Measurements from ENCODE around the gene CD59. TPM values are rescaled to one million over a fixed set of nuclear protein-coding genes. Genes with fewer than 3 reads are reported as not detected.
A peak's percentile ranks its signal among the peaks of the same experiment; 100 is the strongest.

CD59 gene
- total and polyA plus RNA-seq, 2 of the 13 experiments (the other 11 are each of a cell fraction or from before 2014, with no cell fraction given), result 127 to 289 TPM

GRCh38 chr11:33699515-33700062 is 36.6 kb downstream of the CD59 start (continued):
- peak; percentile 70; the same call in 1 of the 2 replicates for TF ChIP-seq JUND (CRISPR knock-in tag; IDR thresholded peaks at IDR 0.05)
- no peak for TF ChIP-seq SMARCC2 (IDR thresholded peaks at IDR 0.05)
- TF ChIP-seq ZSCAN21 (CRISPR knock-in tag; IDR thresholded peaks at IDR 0.05; ENCODE audit: borderline replicate concordance), result no peak
- no peak for TF ChIP-seq ZNF672 (CRISPR knock-in tag; IDR thresholded peaks at IDR 0.05)
- no peak for TF ChIP-seq KLF6 (CRISPR knock-in tag; IDR thresholded peaks at IDR 0.05)
- TF ChIP-seq ARID2 (CRISPR knock-in tag; IDR thresholded peaks at IDR 0.05; ENCODE audit: borderline replicate concordance), result no peak
- no peak for TF ChIP-seq ZNF207 (IDR thresholded peaks at IDR 0.05; ENCODE audit: borderline replicate concordance)
- no peak for TF ChIP-seq ZFP36L1 (CRISPR knock-in tag; IDR thresholded peaks at IDR 0.05)
- no peak for TF ChIP-seq ZKSCAN5 (CRISPR knock-in tag; IDR thresholded peaks at IDR 0.05)
- peak; percentile 66 for TF ChIP-seq ZEB1 (IDR thresholded peaks at IDR 0.05; ENCODE audit: insufficient replicate concordance, low read depth)
- no peak for TF ChIP-seq GLMP (CRISPR knock-in tag; IDR thresholded peaks at IDR 0.05; ENCODE audit: borderline replicate concordance)
- TF ChIP-seq, protein P1, sequence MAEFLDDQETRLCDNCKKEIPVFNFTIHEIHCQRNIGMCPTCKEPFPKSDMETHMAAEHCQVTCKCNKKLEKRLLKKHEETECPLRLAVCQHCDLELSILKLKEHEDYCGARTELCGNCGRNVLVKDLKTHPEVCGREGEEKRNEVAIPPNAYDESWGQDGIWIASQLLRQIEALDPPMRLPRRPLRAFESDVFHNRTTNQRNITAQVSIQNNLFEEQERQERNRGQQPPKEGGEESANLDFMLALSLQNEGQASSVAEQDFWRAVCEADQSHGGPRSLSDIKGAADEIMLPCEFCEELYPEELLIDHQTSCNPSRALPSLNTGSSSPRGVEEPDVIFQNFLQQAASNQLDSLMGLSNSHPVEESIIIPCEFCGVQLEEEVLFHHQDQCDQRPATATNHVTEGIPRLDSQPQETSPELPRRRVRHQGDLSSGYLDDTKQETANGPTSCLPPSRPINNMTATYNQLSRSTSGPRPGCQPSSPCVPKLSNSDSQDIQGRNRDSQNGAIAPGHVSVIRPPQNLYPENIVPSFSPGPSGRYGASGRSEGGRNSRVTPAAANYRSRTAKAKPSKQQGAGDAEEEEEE (CRISPR knock-in tag; IDR thresholded peaks at IDR 0.05; ENCODE audit: borderline replicate concordance), result no peak
- TF ChIP-seq ARHGAP35 (CRISPR knock-in tag; IDR thresholded peaks at IDR 0.05; ENCODE audit: borderline replicate concordance), result 0 out of 2 replicates have a peak, but pooled peaks have one; percentile 50
- no peak for TF ChIP-seq WIZ (CRISPR knock-in tag; IDR thresholded peaks at IDR 0.05)
- TF ChIP-seq ZNF879 (CRISPR knock-in tag; IDR thresholded peaks at IDR 0.05), result no peak
- TF ChIP-seq ZXDC (CRISPR knock-in tag; IDR thresholded peaks at IDR 0.05), result no peak
- TF ChIP-seq SAFB2 (CRISPR knock-in tag; IDR thresholded peaks at IDR 0.05; ENCODE audit: borderline replicate concordance, low read depth), result no peak
- no peak for TF ChIP-seq ZNF251 (CRISPR knock-in tag; IDR thresholded peaks at IDR 0.05)
- peak; percentile 64; the same call in 1 of the 2 replicates for TF ChIP-seq SALL2 (CRISPR knock-in tag; IDR thresholded peaks at IDR 0.05)
- no peak for TF ChIP-seq ZNF547 (CRISPR knock-in tag; IDR thresholded peaks at IDR 0.05)
- 0 out of 2 replicates have a peak, but pooled peaks have one; percentile 58 for TF ChIP-seq ZNF501 (CRISPR knock-in tag; IDR thresholded peaks at IDR 0.05)
- TF ChIP-seq FOXK1 (CRISPR knock-in tag; IDR thresholded peaks at IDR 0.05; ENCODE audit: borderline replicate concordance, low read depth), result peak; percentile 39; the same call in 1 of the 2 replicates
- TF ChIP-seq HNRNPH1 (optimal IDR thresholded peaks at IDR 0.05; ENCODE audit: low read depth, low read length), result no peak
- peak; percentile 49; the same call in 1 of the 2 replicates for TF ChIP-seq FOXJ3 (CRISPR knock-in tag; IDR thresholded peaks at IDR 0.05; ENCODE audit: borderline replicate concordance)
- no peak for TF ChIP-seq ZNF225 (CRISPR knock-in tag; IDR thresholded peaks at IDR 0.05)
- TF ChIP-seq SMAD3 (CRISPR knock-in tag; IDR thresholded peaks at IDR 0.05), result 0 out of 2 replicates have a peak, but pooled peaks have one; percentile 64
- TF ChIP-seq PCBP1 (IDR thresholded peaks at IDR 0.05; ENCODE audit: borderline replicate concordance, low read depth, low read length), result no peak

Data from HepG2 (cell line).